Kidney (tissue), 14 donors: Measurements from ENCODE around the gene PATL2. TPM values are rescaled to one million over a fixed set of nuclear protein-coding genes. Genes with fewer than 3 reads are reported as not detected.
"Not testable (repeated sequence)": the region's sequence is repeated elsewhere in the genome, so short reads cannot be mapped to it uniquely, and the experiment has no call there.

Experiments
- DNase-seq, 5 donors: peaks; one replicate each; pipeline ENCODE4 v3.0.0-alpha.2; 2013 to 2020
- FAIRE-seq: peaks from 2 replicates; lab custom pipeline; 2012; peaks lifted over from hg19 to GRCh38; lab: Jason Lieb, UNC
- H3K27ac ChIP-seq, 2 donors: one replicate each; pipeline ENCODE4 v1.7.0; 2013; ENCODE audit warnings: low read depth in 2 of 2, low read length in 2 of 2, inconsistent platforms in 1 of 2
- H3K27me3 ChIP-seq: one replicate; pipeline ENCODE4 v1.7.1; 2013; ENCODE audit warnings: low read length, inconsistent platforms; ENCODE audit not compliant: control insufficient read depth, insufficient read depth
- H3K36me3 ChIP-seq, 3 donors: one replicate each; pipeline versions ENCODE4 v1.7.0 to v1.7.1; 2013; ENCODE audit warnings: low read length in 3 of 3, control low read depth in 1 of 3, inconsistent platforms in 1 of 3; ENCODE audit not compliant: insufficient read depth in 3 of 3, control insufficient read depth in 2 of 3
- H3K4me1 ChIP-seq, 3 donors: one replicate each; pipeline versions ENCODE4 v1.7.0 to v1.7.1; 2013; ENCODE audit warnings: low read length in 3 of 3, inconsistent platforms in 1 of 3, low read depth in 1 of 3; ENCODE audit not compliant: control insufficient read depth in 2 of 3, insufficient read depth in 2 of 3
- H3K4me3 ChIP-seq, 3 donors: one replicate each; pipeline versions ENCODE4 v1.7.0 to v1.8.1; 2013; ENCODE audit warnings: low read length in 3 of 3, control low read depth in 1 of 3, inconsistent platforms in 1 of 3
- H3K9ac ChIP-seq, 3 donors: one replicate each; pipeline versions ENCODE4 v1.7.0 to v1.7.1; 2013; ENCODE audit warnings: low read length in 3 of 3, control low read depth in 1 of 3, inconsistent platforms in 1 of 3
- H3K9me3 ChIP-seq, 3 donors: one replicate each; pipeline versions ENCODE4 v1.7.0 to v1.7.1; 2013; ENCODE audit warnings: low read length in 3 of 3, control low read depth in 1 of 3, inconsistent platforms in 1 of 3; ENCODE audit not compliant: control insufficient read depth in 2 of 3, insufficient read depth in 1 of 3
- intact Hi-C: fragments of 100-400 bp; cut with DNase I; formaldehyde crosslinking; loops from one replicate; pipeline ENCODE4 v1.11.1; 2022
- polyA plus RNA-seq: library from polyadenylated mRNA; stranded (reverse); fragments of 350-450 nt; fragmentation: Illumina TruSeq; extraction: RNeasy Lipid Tissue Mini Kit (QIAGEN cat#74804); gene quantifications from one replicate; pipeline ENCODE4 v1.2.3, GENCODE V29; 2014; ENCODE audit warnings: low read depth, low replicate concordance; ENCODE audit not compliant: insufficient read depth
- total RNA-seq: library from RNA; stranded (reverse); fragmentation: NEBNext Ultra II Directional; extraction: Animal tissue kit (Norgen Biotek cat#: 25700); gene quantifications from one replicate; pipeline ENCODE4 v1.2.1, GENCODE V29; 2021
- TF ChIP-seq, protein P1 (sequence below): IDR thresholded peaks from 3 replicates; pipeline ENCODE4 v1.5.1; 2012; ENCODE audit warnings: mild to moderate bottlenecking, moderate library complexity, borderline replicate concordance; ENCODE audit not compliant: insufficient read depth; ENCODE audit errors: extremely low read depth
- donor health status: control.
- donor health status: control.
- donor health status: control.
- donor health status: control.
- donor health status: control.
- donor health status: DM: yes; HTN: yes; CAD: no.
- donor health status: Normal renal cell carcinoma (clear cell type).

PATL2 gene
- total and polyA plus RNA-seq, 2 donors from 2014 or later = 0.73 to 2.1 TPM

GRCh38 chr15:44646460-44646859, 64.7 kb downstream of the PATL2 start:
- DNase-seq (no peak), FAIRE-seq (no peak)
- intact Hi-C loops = no loop called here

DNA sequence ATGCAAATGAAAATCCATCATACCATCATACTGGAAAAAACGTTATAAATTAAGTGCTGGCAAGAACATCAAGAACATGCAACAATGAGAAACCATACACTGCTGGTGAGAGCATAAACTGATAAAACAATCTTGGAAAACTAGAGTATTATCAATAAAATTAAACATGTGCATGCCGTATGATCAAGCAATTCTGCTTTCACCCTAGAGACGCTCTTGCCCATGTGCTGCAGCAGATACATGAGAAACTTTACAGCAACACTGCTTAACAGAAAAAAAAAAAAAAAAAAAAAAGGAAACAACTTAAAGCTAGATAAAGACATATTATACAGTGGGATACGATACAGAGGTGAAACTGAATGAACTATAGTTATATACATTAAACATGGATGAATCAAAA, 69.5 kb downstream of the PATL2 start:
- TF ChIP-seq, protein P1, sequence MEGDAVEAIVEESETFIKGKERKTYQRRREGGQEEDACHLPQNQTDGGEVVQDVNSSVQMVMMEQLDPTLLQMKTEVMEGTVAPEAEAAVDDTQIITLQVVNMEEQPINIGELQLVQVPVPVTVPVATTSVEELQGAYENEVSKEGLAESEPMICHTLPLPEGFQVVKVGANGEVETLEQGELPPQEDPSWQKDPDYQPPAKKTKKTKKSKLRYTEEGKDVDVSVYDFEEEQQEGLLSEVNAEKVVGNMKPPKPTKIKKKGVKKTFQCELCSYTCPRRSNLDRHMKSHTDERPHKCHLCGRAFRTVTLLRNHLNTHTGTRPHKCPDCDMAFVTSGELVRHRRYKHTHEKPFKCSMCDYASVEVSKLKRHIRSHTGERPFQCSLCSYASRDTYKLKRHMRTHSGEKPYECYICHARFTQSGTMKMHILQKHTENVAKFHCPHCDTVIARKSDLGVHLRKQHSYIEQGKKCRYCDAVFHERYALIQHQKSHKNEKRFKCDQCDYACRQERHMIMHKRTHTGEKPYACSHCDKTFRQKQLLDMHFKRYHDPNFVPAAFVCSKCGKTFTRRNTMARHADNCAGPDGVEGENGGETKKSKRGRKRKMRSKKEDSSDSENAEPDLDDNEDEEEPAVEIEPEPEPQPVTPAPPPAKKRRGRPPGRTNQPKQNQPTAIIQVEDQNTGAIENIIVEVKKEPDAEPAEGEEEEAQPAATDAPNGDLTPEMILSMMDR = no peak
- no peak for DNase-seq
- FAIRE-seq = no peak
- H3K36me3 ChIP-seq = peaks cover 4 to 19% (median 8%) of the 10 kb centered on the region in 3 donors
- H3K9ac ChIP-seq = no peak overlapping the region
- intact Hi-C loops = no loop called here
- no peaks in the 10 kb centered on the region for H3K27me3 ChIP-seq
- no peaks in the 10 kb centered on the region for H3K9me3 ChIP-seq
- no peaks in the 10 kb centered on the region for H3K4me1 ChIP-seq
- H3K27ac ChIP-seq = no peak overlapping the region
- H3K4me3 ChIP-seq = no peak overlapping the region

More at GRCh38 chr15:44646460-44646859, 64.7 kb downstream of the PATL2 start:
- H3K27ac ChIP-seq = no peak overlapping the region
- H3K9ac ChIP-seq = no peak overlapping the region
- H3K9me3 ChIP-seq = no peaks in the 10 kb centered on the region
- TF ChIP-seq, protein P1 = no peak
- no peak overlapping the region for H3K4me3 ChIP-seq
- H3K4me1 ChIP-seq = no peaks in the 10 kb centered on the region
- H3K27me3 ChIP-seq = no peaks in the 10 kb centered on the region
- peaks cover 5 to 34% (median 19%) of the 10 kb centered on the region in 3 donors for H3K36me3 ChIP-seq

DNA sequence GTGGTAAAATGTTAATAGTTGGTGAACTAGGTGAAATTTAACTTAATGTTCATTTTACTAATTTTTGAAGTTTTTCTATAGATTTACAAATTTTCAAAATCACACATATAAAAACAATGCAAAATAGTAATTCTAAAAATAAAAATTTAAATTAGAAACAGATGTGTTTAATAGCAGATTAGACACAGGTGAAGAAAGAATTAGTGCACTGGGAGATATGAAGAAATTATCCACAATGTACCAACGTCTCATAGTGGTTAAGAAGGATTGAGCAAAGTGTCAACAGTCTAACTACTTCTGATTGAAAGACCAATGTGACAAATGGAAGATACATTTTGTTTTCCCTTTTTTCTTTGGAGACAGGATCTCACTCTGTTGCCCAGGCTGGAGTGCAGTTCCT, 74.1 kb downstream of the PATL2 start:
- TF ChIP-seq, protein P1 = no peak
- peak in 1 of 5 donors; percentile 1 for DNase-seq
- Histone ChIP-seq H3K4me1 (no peaks in the 10 kb centered on the region), H3K27me3 (no peaks in the 10 kb centered on the region), H3K9ac (no peak overlapping the region), H3K4me3 (no peak overlapping the region), H3K36me3 (peaks cover 6 to 22% (median 9%) of the 10 kb centered on the region in 3 donors), H3K9me3 (no peaks in the 10 kb centered on the region), H3K27ac (no peak overlapping the region)
- peak; percentile 83 for FAIRE-seq
- intact Hi-C loops = no loop called here

- H3K27me3 ChIP-seq = no peaks in the 10 kb centered on the region
- intact Hi-C loops = no loop called here
- TF ChIP-seq, protein P1 = no peak
- H3K27ac ChIP-seq = no peak overlapping the region
- H3K9me3 ChIP-seq = no peaks in the 10 kb centered on the region
- no peak for FAIRE-seq
- DNase-seq = no peak
- H3K9ac ChIP-seq = no peak overlapping the region
- no peak overlapping the region for H3K4me3 ChIP-seq
- no peaks in the 10 kb centered on the region for H3K4me1 ChIP-seq
- H3K36me3 ChIP-seq = peaks cover 9 to 27% (median 17%) of the 10 kb centered on the region in 3 donors
These were observed 77.5 kb downstream of the PATL2 start for GRCh38 chr15:44633603-44634002.

DNA sequence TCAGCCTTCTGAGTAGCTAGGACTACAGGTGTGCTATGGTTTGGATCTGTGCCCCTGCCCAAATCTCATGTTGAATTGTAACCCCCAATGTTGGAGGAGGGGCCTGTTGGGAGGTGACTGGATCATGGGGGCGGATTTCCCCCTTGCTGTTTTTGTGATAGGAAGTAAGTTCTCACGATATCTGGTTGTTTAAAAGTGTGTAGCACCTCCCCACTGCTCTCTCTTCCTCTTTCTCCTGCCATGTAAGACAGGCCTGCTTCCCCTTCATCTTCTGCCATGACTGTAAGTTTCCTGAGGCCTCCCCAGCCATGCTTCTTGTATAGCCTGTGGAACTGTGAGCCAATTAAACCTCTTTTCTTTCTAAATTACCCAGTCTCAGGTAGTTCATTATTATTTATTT, 85.8 kb downstream of the PATL2 start:
- FAIRE-seq, DNase-seq, H3K27me3 ChIP-seq, H3K4me3 ChIP-seq, H3K9ac ChIP-seq, intact Hi-C loops, H3K27ac ChIP-seq, H3K4me1 ChIP-seq, H3K9me3 ChIP-seq: not testable (repeated sequence)
- H3K36me3 ChIP-seq = peaks cover 8 to 14% (median 13%) of the 10 kb centered on the region in 3 donors
